GM10248 (cell line): ENCODE measurements around the gene RET.

Experiments used
- CTCF ChIA-PET: fragments of 300-600 bp; sonication (Branson Sonifier 250); formaldehyde crosslinking; extraction: SDS; loops from one replicate; lab custom pipeline; 2021; ENCODE audit warnings: antibody characterized with exemption; lab: Yijun Ruan, JAX
- POLR2A ChIA-PET: fragments of 350-650 bp; sonication (Branson Sonifier 250); formaldehyde crosslinking; extraction: SDS; loops from one replicate; lab custom pipeline; 2020; ENCODE audit warnings: antibody characterized with exemption; lab: Yijun Ruan, JAX
- DNase-seq: peaks from one replicate; pipeline ENCODE4 v3.0.0; 2012; ENCODE audit errors: extremely low spot score
- TF ChIP-seq, protein P1 (sequence below): IDR thresholded peaks from 2 replicates; pipeline ENCODE4 v1.5.1; 2012; ENCODE audit warnings: mild to moderate bottlenecking, low read depth; ENCODE audit errors: extremely low read depth, missing control alignments, control extremely low read depth

The RET gene

DNA sequence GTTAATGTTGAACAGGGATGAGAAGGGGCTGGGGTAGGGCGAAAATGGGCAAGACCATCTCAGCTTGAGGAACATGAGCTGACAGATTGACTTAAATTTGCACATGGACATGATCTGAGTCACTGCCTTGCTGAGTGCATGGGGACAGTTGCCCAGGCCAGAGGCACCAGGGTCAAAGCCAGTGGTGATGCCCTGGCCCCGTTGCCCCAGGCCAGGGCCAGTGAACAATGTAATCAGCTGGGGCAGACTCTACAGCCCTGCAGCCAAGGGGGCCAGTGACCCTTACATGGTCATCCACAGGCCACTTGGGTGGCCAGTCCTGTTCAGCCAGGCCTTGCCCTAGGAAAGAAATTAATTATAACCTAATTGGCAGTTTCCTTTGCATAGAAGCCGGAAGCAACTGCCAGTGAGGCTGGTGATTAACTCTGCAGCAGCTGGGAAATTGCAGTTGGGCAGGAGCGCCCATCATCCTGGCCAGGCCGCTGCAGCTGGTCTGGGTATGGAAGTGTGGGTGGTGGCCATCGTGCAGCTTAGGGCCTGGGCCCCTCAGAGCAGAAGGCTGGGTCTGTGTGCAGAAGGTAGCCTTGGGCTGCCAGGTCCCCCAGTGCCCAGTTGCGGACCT is 9.6 kb downstream of the RET start:
- CTCF ChIA-PET = interaction anchor here (1.2 kb wide), 1 partner anchor 333 kb away, joined by 3 read pairs; no protein-coding TSS in a partner anchor
- DNase-seq = no peak
- POLR2A ChIA-PET = no interaction called here
- TF ChIP-seq, protein P1, sequence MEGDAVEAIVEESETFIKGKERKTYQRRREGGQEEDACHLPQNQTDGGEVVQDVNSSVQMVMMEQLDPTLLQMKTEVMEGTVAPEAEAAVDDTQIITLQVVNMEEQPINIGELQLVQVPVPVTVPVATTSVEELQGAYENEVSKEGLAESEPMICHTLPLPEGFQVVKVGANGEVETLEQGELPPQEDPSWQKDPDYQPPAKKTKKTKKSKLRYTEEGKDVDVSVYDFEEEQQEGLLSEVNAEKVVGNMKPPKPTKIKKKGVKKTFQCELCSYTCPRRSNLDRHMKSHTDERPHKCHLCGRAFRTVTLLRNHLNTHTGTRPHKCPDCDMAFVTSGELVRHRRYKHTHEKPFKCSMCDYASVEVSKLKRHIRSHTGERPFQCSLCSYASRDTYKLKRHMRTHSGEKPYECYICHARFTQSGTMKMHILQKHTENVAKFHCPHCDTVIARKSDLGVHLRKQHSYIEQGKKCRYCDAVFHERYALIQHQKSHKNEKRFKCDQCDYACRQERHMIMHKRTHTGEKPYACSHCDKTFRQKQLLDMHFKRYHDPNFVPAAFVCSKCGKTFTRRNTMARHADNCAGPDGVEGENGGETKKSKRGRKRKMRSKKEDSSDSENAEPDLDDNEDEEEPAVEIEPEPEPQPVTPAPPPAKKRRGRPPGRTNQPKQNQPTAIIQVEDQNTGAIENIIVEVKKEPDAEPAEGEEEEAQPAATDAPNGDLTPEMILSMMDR = no peak

DNA sequence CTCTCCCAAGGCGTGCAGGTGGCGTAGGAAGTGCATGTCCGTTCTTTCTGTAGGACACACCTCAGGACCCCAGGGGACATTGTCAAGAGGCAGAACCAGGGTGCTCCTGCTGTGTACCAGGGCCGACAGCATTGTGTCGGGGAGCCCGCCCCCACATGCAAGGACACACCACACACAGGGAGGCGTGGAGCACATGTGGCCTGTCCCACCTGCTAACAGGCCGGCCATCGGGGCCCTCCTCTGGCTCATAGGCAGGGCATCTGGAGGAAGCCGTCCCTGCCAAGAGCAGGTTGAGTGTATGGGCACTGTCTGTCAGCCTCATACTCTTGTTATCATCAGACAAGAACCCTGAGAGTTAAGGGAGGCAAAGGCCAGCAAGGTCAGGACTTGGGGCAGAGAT is 12.7 kb downstream of the RET start:
- TF ChIP-seq, protein P1 = no peak
- DNase-seq = no peak
- ChIA-PET POLR2A (no interaction called here), CTCF (no interaction called here)

DNA sequence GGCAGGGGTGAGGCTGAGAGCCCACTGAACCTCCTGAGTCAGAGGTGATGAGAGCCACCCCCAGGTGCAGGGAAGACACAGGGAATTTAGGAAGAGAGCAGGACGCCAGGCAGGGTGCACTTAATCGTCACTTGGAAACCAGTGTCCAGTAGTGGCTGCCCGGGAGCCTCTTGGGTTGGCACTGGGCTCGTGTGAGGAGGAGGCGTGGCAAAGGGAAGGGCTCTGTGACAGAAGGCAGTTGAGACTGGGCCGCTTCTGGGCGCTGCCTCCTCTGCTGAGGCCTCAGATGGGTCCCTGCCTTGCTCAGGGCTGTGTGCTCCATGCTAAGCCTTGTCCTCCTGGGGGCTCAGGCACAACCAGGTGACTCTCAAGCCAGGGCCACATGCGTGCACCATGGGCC is 13.3 kb downstream of the RET start:
- CTCF ChIA-PET = no interaction called here
- no peak for DNase-seq
- POLR2A ChIA-PET = no interaction called here
- TF ChIP-seq, protein P1 = no peak

DNA sequence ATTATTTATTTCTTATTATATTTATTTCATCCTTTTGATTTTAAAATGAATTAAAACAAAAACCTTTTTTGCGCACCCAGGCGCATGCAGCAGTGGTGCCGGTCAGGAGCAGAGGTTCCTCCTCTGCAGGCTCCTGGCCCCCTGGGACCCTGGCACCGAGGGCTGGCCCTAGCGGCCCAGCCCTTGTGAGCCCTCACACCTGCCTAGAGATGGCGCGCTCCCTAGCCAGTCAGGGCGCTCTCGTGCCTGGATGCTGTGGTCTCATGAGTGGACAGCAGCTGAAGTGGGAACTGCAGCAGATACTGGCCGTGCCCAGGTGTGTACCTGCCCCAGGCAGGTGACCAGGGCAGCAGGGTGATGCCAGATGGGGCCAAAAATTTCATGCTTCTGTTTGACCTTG is 13.8 kb downstream of the RET start:
- POLR2A ChIA-PET = no interaction called here
- CTCF ChIA-PET = no interaction called here
- TF ChIP-seq, protein P1 = no peak
- DNase-seq = no peak

DNA sequence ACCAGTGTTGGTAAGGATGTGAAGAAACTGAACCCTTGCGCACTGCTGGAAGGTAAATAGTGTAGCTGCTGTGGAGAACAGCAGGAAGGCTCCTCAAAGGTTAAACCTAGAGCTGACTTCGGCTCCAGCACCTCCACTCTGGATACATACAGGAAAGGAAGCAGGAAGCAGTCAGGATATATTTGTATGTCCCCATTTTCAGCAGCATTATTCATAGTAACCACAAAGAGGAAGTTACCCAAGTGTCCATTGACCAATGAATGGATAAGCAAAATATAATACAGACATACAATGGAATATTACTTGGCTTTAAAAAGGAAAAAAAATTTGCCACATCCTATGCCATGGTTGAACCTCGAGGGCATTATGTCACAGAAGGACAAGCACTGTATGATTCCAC is 15.0 kb downstream of the RET start:
- no peak for DNase-seq
- ChIA-PET POLR2A (no interaction called here), CTCF (no interaction called here)
- TF ChIP-seq, protein P1 = no peak

DNA sequence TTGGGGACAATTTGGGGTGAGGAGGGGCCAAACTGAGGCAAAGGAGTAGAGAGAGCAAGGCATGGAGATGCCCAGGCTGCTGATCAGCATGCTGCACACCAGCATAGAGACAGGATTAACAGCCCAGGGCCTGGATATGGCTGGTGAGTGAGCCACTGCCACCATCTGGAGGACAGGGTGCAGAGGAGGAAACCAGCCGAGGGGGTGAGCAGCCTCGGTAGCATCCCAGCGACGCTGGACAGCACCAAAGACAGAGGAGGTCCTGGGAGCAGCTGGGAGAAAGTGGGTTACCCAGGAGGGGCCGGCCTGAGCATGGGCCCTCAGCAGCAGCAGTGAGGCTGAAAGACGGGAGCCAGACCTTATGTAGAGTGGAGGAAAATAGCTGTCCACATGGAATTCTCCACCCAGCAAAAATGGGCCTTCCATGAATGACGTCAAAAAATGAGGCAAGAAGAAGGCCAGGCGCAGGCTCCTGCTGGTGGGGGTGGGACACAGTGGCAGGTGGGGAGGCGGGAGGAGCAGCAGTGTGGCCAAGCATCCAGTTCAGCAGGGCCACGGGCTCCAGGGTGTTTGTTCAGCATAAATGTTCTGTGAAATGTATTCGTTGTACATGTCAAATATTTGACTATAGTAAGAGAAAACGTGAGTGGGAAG is 16.7 kb downstream of the RET start:
- TF ChIP-seq, protein P1 = peak; percentile 2
- ChIA-PET POLR2A (no interaction called here), CTCF (interaction anchor here (1.0 to 1.6 kb wide), 2 partner anchors 14 to 27 kb away, joined by 3 to 4 read pairs; no protein-coding TSS in a partner anchor)
- no peak for DNase-seq
